Panc1 (cell line): ENCODE measurements around the gene IQGAP1. TPM values are rescaled to one million over a fixed set of nuclear protein-coding genes. Genes with fewer than 3 reads are reported as not detected.

Source experiments
- ATAC-seq: fragments of 200-7000 bp; cut with Tn5 transposase; 2 replicates; pipeline ENCODE4 v1.9.1; 2020; ENCODE audit warnings: mild to moderate bottlenecking, moderate library complexity
- BruUV-seq: library from RNA; stranded (reverse); fragments of 400-500 nt; replicated peaks from 2 replicates; lab custom pipeline; 2021; lab: Mats Ljungman, UMichigan
- CTCF ChIA-PET: fragments of 300-600 bp; sonication (Branson Sonifier 250); formaldehyde crosslinking; loops from one replicate; lab custom pipeline; 2022; ENCODE audit warnings: antibody characterized with exemption; lab: Charles Lee
- POLR2A ChIA-PET: fragments of 300-600 bp; sonication (Branson Sonifier 250); formaldehyde crosslinking; loops from one replicate; lab custom pipeline; 2022; ENCODE audit warnings: antibody characterized with exemption; lab: Charles Lee
- DNase-seq: peaks from one replicate; pipeline ENCODE4 v3.0.0-alpha.2; 2010; ENCODE audit warnings: low read depth, low spot score
- H3K27ac ChIP-seq: 2 replicates; pipeline ENCODE4 v1.5.1; 2011; ENCODE audit warnings: mild to moderate bottlenecking, low read length, inconsistent platforms
- H3K27me3 ChIP-seq: fragments of 200-500 bp; sonication (Bioruptor generic); 2 replicates; pipeline ENCODE4 v1.6.0; 2014; ENCODE audit warnings: low read length, inconsistent platforms; ENCODE audit not compliant: control insufficient read depth, insufficient read depth
- H3K36me3 ChIP-seq: fragments of 200-500 bp; sonication (Bioruptor generic); 2 replicates; pipeline ENCODE4 v1.5.1; 2014; ENCODE audit warnings: inconsistent platforms, mild to moderate bottlenecking, low read length, moderate library complexity; ENCODE audit not compliant: control insufficient read depth, insufficient read depth
- H3K4me1 ChIP-seq: 2 replicates; pipeline ENCODE4 v1.5.1; 2011; ENCODE audit warnings: inconsistent platforms, mild to moderate bottlenecking, low read length, moderate library complexity; ENCODE audit not compliant: control insufficient read depth, insufficient read depth
- H3K4me3 ChIP-seq, 2 experiments: 2 replicates each; pipeline ENCODE4 v1.5.1; 2011 to 2012; ENCODE audit warnings: low read depth in 2 of 2, low read length in 2 of 2, mild to moderate bottlenecking in 2 of 2, inconsistent platforms in 1 of 2, moderate library complexity in 1 of 2
- H3K9me3 ChIP-seq: fragments of 200-500 bp; sonication (Bioruptor generic); 2 replicates; pipeline ENCODE4 v1.5.1; 2014; ENCODE audit warnings: low read depth, mild to moderate bottlenecking, inconsistent platforms, low read length, moderate library complexity; ENCODE audit not compliant: control insufficient read depth, insufficient read depth
- POLR2AphosphoS5 ChIP-seq: IDR thresholded peaks from 2 replicates; pipeline ENCODE4 v1.6.1; 2012; ENCODE audit warnings: mild to moderate bottlenecking, low read depth, low read length, moderate library complexity
- REST ChIP-seq, 2 experiments: IDR thresholded peaks; 2 replicates each; pipeline ENCODE4 v1.6.1; 2011 to 2012; ENCODE audit warnings: low read depth in 2 of 2, control low read depth in 1 of 2, low read length in 1 of 2, mild to moderate bottlenecking in 1 of 2, moderate library complexity in 1 of 2; ENCODE audit not compliant: insufficient read depth in 1 of 2
- SIN3A ChIP-seq: IDR thresholded peaks from 2 replicates; pipeline ENCODE4 v1.6.1; 2012; ENCODE audit warnings: low read depth, mild to moderate bottlenecking, low read length, moderate library complexity, borderline replicate concordance; ENCODE audit not compliant: insufficient read depth
- TCF7L2 ChIP-seq: IDR thresholded peaks from 2 replicates; pipeline ENCODE4 v1.6.1; 2011; ENCODE audit warnings: mild to moderate bottlenecking, low read depth, low read length, inconsistent platforms
- in situ Hi-C: cut with HindIII; loops from 2 replicates; pipeline ENCODE4 v1.10.0; 2016; ENCODE audit warnings: low sequenced_read_pairs, low pct_unique_long_range_greater_than_20kb
- intact Hi-C: fragments of 100-400 bp; cut with micrococcal nuclease; formaldehyde crosslinking; loops from one replicate; pipeline ENCODE4 v1.10.0; 2022; ENCODE audit not compliant: unreplicated experiment
- total RNA-seq: library from RNA; stranded (reverse); gene quantifications from one replicate; pipeline ENCODE4 v1.2.1, GENCODE V29; 2021; ENCODE audit not compliant: unreplicated experiment
- TF ChIP-seq, protein P1 (sequence below): fragments of 450-650 bp; IDR thresholded peaks from 2 replicates; pipeline ENCODE4 v1.5.1; 2017; ENCODE audit warnings: mild to moderate bottlenecking

The IQGAP1 gene
- total RNA-seq, 1 experiment from 2014 or later: 228 TPM

DNA sequence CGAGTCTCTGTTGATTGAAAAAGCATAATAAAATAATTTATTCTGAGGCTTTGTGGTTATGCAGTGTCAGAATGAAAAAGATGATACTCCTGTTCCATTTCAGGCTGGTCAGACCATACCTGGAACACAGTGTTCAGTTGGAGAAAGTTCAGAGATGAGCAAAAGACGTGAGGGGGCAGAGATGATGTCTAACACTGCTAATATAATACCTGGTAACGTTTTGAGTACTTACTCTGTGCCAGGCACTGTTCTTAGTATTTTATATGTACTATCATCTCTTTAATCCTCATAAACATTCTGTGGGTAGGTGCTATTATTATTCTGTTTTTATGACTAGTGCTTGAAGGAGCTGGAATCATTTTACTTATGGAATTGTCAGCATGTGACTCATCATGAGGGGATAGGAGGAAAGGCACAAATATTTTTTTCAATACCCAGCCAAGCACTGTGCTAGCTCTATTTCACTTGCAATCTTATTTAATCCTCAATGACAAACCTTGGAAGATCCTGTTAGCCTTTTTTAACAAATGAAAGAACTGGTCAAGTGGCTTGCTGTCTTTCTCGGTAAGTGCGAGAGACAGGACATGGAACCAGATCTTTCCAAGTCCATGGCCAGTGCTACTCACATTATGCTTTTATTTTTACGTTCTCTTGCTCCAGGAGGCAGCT lies 31.8 kb downstream of the IQGAP1 start:
- POLR2A ChIA-PET: no interaction called here
- H3K27me3 ChIP-seq: no peaks in the 10 kb centered on the region
- H3K4me3 ChIP-seq: peak overlapping the region in 1 of 2 experiments; percentile 26; a peak in 2 of 4 replicates
- H3K4me1 ChIP-seq: peaks cover 50% of the 10 kb centered on the region
- TF ChIP-seq REST (IDR thresholded peaks at IDR 0.05; ENCODE audit: insufficient read depth in 1 of 2, low read depth in 2 of 2, low read length in 1 of 2) (no peak), TCF7L2 (no peak), SIN3A (no peak), POLR2AphosphoS5 (no peak)
- TF ChIP-seq, protein P1, sequence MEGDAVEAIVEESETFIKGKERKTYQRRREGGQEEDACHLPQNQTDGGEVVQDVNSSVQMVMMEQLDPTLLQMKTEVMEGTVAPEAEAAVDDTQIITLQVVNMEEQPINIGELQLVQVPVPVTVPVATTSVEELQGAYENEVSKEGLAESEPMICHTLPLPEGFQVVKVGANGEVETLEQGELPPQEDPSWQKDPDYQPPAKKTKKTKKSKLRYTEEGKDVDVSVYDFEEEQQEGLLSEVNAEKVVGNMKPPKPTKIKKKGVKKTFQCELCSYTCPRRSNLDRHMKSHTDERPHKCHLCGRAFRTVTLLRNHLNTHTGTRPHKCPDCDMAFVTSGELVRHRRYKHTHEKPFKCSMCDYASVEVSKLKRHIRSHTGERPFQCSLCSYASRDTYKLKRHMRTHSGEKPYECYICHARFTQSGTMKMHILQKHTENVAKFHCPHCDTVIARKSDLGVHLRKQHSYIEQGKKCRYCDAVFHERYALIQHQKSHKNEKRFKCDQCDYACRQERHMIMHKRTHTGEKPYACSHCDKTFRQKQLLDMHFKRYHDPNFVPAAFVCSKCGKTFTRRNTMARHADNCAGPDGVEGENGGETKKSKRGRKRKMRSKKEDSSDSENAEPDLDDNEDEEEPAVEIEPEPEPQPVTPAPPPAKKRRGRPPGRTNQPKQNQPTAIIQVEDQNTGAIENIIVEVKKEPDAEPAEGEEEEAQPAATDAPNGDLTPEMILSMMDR: no peak
- no peaks in the 10 kb centered on the region for H3K36me3 ChIP-seq
- TSS peak; percentile 29 for BruUV-seq
- CTCF ChIA-PET: no interaction called here
- H3K27ac ChIP-seq: peak overlapping the region; percentile 83
- in situ Hi-C loops: no loop called here
- H3K9me3 ChIP-seq: no peaks in the 10 kb centered on the region
- intact Hi-C loops: no loop called here
- no peak for DNase-seq
- peak; percentile 86 for ATAC-seq

- no peak for DNase-seq
- POLR2A ChIA-PET: no interaction called here
- intact Hi-C loops: no loop called here
- H3K36me3 ChIP-seq: no peaks in the 10 kb centered on the region
- no peaks in the 10 kb centered on the region for H3K9me3 ChIP-seq
- H3K27ac ChIP-seq: peak overlapping the region; percentile 83
- peaks cover 48% of the 10 kb centered on the region for H3K4me1 ChIP-seq
- TF ChIP-seq POLR2AphosphoS5 (no peak), TCF7L2 (no peak), REST (IDR thresholded peaks at IDR 0.05; ENCODE audit: insufficient read depth in 1 of 2, low read depth in 2 of 2, low read length in 1 of 2) (no peak), SIN3A (no peak)
- TF ChIP-seq, protein P1: no peak
- no TSS peak for BruUV-seq
- CTCF ChIA-PET: interaction anchor here (0.9 kb wide), 1 partner anchor 118 kb away, joined by 9 read pairs; no protein-coding TSS in a partner anchor
- H3K27me3 ChIP-seq: no peaks in the 10 kb centered on the region
- H3K4me3 ChIP-seq: peak overlapping the region in 1 of 2 experiments; percentile 26; a peak in 2 of 4 replicates
- ATAC-seq: peak; percentile 41; the same call in 1 of the 2 replicates
- in situ Hi-C loops: no loop called here
Measured at GRCh38 chr15:90420451-90420850, 32.4 kb downstream of the IQGAP1 start.
